H9 (cell line): ENCODE results near the gene ARFGEF3. TPM values are rescaled to one million over a fixed set of nuclear protein-coding genes. Genes with fewer than 3 reads are reported as not detected.

Experiments used
- DNase-seq: peaks from one replicate; pipeline ENCODE4 v3.0.0-alpha.2; 2017
- H2AFZ ChIP-seq: one replicate; pipeline ENCODE4 v1.6.1; 2013; ENCODE audit warnings: mild to moderate bottlenecking, low read length, control low read depth, moderate library complexity
- H2AK5ac ChIP-seq: 2 replicates; pipeline ENCODE4 v1.6.1; 2013; ENCODE audit warnings: low read length, control low read depth, mixed read lengths; ENCODE audit not compliant: insufficient read length
- H2BK120ac ChIP-seq: one replicate; pipeline ENCODE4 v1.6.1; 2013; ENCODE audit warnings: low read depth, mild to moderate bottlenecking, low read length, control low read depth, inconsistent platforms; ENCODE audit not compliant: poor library complexity, severe bottlenecking
- H2BK12ac ChIP-seq: 2 replicates; pipeline ENCODE4 v1.6.1; 2013; ENCODE audit warnings: low read length, control low read depth, mixed read lengths, low read depth; ENCODE audit not compliant: insufficient read length
- H2BK15ac ChIP-seq: 2 replicates; pipeline ENCODE4 v1.6.1; 2013; ENCODE audit warnings: low read depth, low read length, control low read depth
- H2BK20ac ChIP-seq: one replicate; pipeline ENCODE4 v1.6.1; 2013; ENCODE audit warnings: low read depth, mild to moderate bottlenecking, low read length, control low read depth, inconsistent platforms; ENCODE audit not compliant: poor library complexity, severe bottlenecking
- H2BK5ac ChIP-seq: 2 replicates; pipeline ENCODE4 v1.6.1; 2013; ENCODE audit warnings: low read length, control low read depth, mixed read lengths; ENCODE audit not compliant: insufficient read length
- H3K14ac ChIP-seq: 2 replicates; pipeline ENCODE4 v1.6.1; 2013; ENCODE audit warnings: low read length, control low read depth; ENCODE audit not compliant: insufficient read depth
- H3K18ac ChIP-seq: 2 replicates; pipeline ENCODE4 v1.6.1; 2013; ENCODE audit warnings: low read depth, mild to moderate bottlenecking, mixed read lengths, low read length, control low read depth; ENCODE audit not compliant: insufficient read length
- H3K23ac ChIP-seq: 2 replicates; pipeline ENCODE4 v1.6.1; 2013; ENCODE audit warnings: low read length, control low read depth, mixed read lengths, low read depth; ENCODE audit not compliant: insufficient read length
- H3K23me2 ChIP-seq: 2 replicates; pipeline ENCODE4 v1.6.1; 2013; ENCODE audit warnings: low read depth, mild to moderate bottlenecking, mixed read lengths, low read length, control low read depth; ENCODE audit not compliant: insufficient read length, poor library complexity, severe bottlenecking
- H3K27ac ChIP-seq: 2 replicates; pipeline ENCODE4 v1.5.1; 2013; ENCODE audit warnings: low read length, control low read depth, mixed read lengths, low read depth; ENCODE audit not compliant: insufficient read length
- H3K27me3 ChIP-seq: 2 replicates; pipeline ENCODE4 v1.6.1; 2013; ENCODE audit warnings: low read length, control low read depth, inconsistent platforms; ENCODE audit not compliant: insufficient read depth
- H3K4ac ChIP-seq: 2 replicates; pipeline ENCODE4 v1.6.1; 2013; ENCODE audit warnings: low read depth, mild to moderate bottlenecking, control low read depth, inconsistent platforms, low read length, moderate library complexity
- H3K4me1 ChIP-seq: 2 replicates; pipeline ENCODE4 v1.6.1; 2013; ENCODE audit warnings: low read length, control low read depth, inconsistent platforms; ENCODE audit not compliant: insufficient read depth
- H3K4me2 ChIP-seq: 2 replicates; pipeline ENCODE4 v1.6.1; 2013; ENCODE audit warnings: low read length, control low read depth, mixed read lengths; ENCODE audit not compliant: insufficient read length, insufficient read depth
- H3K56ac ChIP-seq: 2 replicates; pipeline ENCODE4 v1.6.1; 2013; ENCODE audit warnings: low read depth, mild to moderate bottlenecking, mixed read lengths, low read length, control low read depth; ENCODE audit not compliant: insufficient read length
- H3K79me1 ChIP-seq: 2 replicates; pipeline ENCODE4 v1.6.1; 2013; ENCODE audit warnings: low read depth, mild to moderate bottlenecking, moderate library complexity, low read length, control low read depth, inconsistent platforms; ENCODE audit not compliant: insufficient read depth, poor library complexity, severe bottlenecking
- H3K79me2 ChIP-seq: 2 replicates; pipeline ENCODE4 v1.6.1; 2013; ENCODE audit warnings: low read length, control low read depth, inconsistent platforms; ENCODE audit not compliant: insufficient read depth
- H3K9ac ChIP-seq: 2 replicates; pipeline ENCODE4 v1.6.1; 2013; ENCODE audit warnings: low read length, control low read depth, mixed read lengths; ENCODE audit not compliant: insufficient read length; ENCODE audit errors: extremely low read depth
- H3K9me3 ChIP-seq: one replicate; pipeline ENCODE4 v1.6.1; 2013; ENCODE audit warnings: low read depth, low read length, inconsistent platforms; ENCODE audit not compliant: control insufficient read depth
- H3T11ph ChIP-seq: one replicate; pipeline ENCODE4 v1.6.1; 2013; ENCODE audit warnings: mild to moderate bottlenecking, low read length, control low read depth, inconsistent platforms
- H4K20me1 ChIP-seq: one replicate; pipeline ENCODE4 v1.6.1; 2013; ENCODE audit not compliant: control insufficient read depth, insufficient read length, insufficient read depth
- H4K5ac ChIP-seq: 2 replicates; pipeline ENCODE4 v1.6.1; 2013; ENCODE audit warnings: low read depth, mild to moderate bottlenecking, mixed read lengths, low read length, control low read depth; ENCODE audit not compliant: insufficient read length
- H4K8ac ChIP-seq: replicated peaks from 2 replicates; pipeline ENCODE4 v1.6.1; 2013; ENCODE audit warnings: low read length, control low read depth, mixed read lengths, low read depth; ENCODE audit not compliant: insufficient read length
- H4K91ac ChIP-seq: 2 replicates; pipeline ENCODE4 v1.6.1; 2013; ENCODE audit warnings: low read depth, mild to moderate bottlenecking, moderate library complexity, mixed read lengths, low read length, control low read depth; ENCODE audit not compliant: insufficient read length
- H3K27ac Mint-ChIP-seq, 3 experiments: 2 replicates in 2 of 3; 3 replicates in 1 of 3; pipeline ENCODE4 v1.8.0; 2020 to 2021; ENCODE audit warnings: mixed read lengths in 3 of 3, mild to moderate bottlenecking in 1 of 3, moderate library complexity in 1 of 3
- H3K27me3 Mint-ChIP-seq: 2 replicates; pipeline ENCODE4 v1.8.0; 2021; ENCODE audit warnings: low read depth, mild to moderate bottlenecking, moderate library complexity, mixed read lengths
- H3K36me3 Mint-ChIP-seq, 3 experiments: 2 replicates in 2 of 3; 3 replicates in 1 of 3; pipeline ENCODE4 v1.8.0; 2020 to 2021; ENCODE audit warnings: low read depth in 3 of 3, mixed read lengths in 3 of 3; ENCODE audit not compliant: insufficient read depth in 1 of 3
- H3K4me1 Mint-ChIP-seq, 2 experiments: 2 replicates each; pipeline ENCODE4 v1.8.0; 2020; ENCODE audit warnings: mixed read lengths in 2 of 2
- H3K4me3 Mint-ChIP-seq, 2 experiments: 2 replicates in 1 of 2; 3 replicates in 1 of 2; pipeline ENCODE4 v1.8.0; 2020 to 2021; ENCODE audit warnings: mild to moderate bottlenecking in 2 of 2, mixed read lengths in 2 of 2, moderate library complexity in 1 of 2
- H3K9me3 Mint-ChIP-seq, 2 experiments: 2 replicates in 1 of 2; 3 replicates in 1 of 2; pipeline ENCODE4 v1.8.0; 2020; ENCODE audit warnings: mild to moderate bottlenecking in 2 of 2, mixed read lengths in 2 of 2, moderate library complexity in 1 of 2
- CTCF ChIP-seq: fragments of 200-600 bp; sonication (generic); conservative IDR thresholded peaks from 3 replicates; pipeline ENCODE4 v1.8.0; 2021; ENCODE audit warnings: antibody characterized with exemption, mild to moderate bottlenecking
- WGBS: extraction: QIAGEN DNeasy Blood & Tissue Kit; methylation state at CpG from one replicate; pipeline ENCODE4 v1.1.7; 2013; ENCODE audit warnings: missing lambda C conversion rate, low lambda C conversion rate, mixed read lengths; ENCODE audit not compliant: insufficient read length; ENCODE audit errors: extremely low coverage; 5-methylcytosine and 5-hydroxymethylcytosine counted together
- total RNA-seq: library from RNA; stranded (reverse); gene quantifications from 2 replicates; pipeline ENCODE4 v1.2.1, GENCODE V29; 2021

ARFGEF3 gene
- total RNA-seq, 1 experiment from 2014 or later = 13.7 TPM

GRCh38 chr6:138321934-138322333 lies 160.2 kb downstream of the ARFGEF3 start:
- Mint-ChIP-seq H3K4me1 (no peaks in the 10 kb centered on the region), H3K4me3 (no peak overlapping the region), H3K36me3 (peaks cover 16 to 44% (median 25%) of the 10 kb centered on the region in 3 experiments), H3K27ac (no peak overlapping the region), H3K9me3 (peaks cover 0 to 9% of the 10 kb centered on the region in 2 experiments; a peak in 3 of 5 replicates), H3K27me3 (no peaks in the 10 kb centered on the region)
- Histone ChIP-seq H2BK20ac (no peak overlapping the region), H3K4me2 (no peak overlapping the region), H3K27ac (no peak overlapping the region), H2AFZ (no peak overlapping the region), H3K9me3 (no peaks in the 10 kb centered on the region), H2BK15ac (no peak overlapping the region), H3K56ac (no peak overlapping the region), H3K79me2 (no peaks in the 10 kb centered on the region), H4K20me1 (no peaks in the 10 kb centered on the region), H3K27me3 (no peaks in the 10 kb centered on the region), H3K14ac (no peak overlapping the region), H3K23me2 (no peaks in the 10 kb centered on the region), H2AK5ac (no peak overlapping the region), H3K4ac (no peak overlapping the region), H3T11ph (no peak overlapping the region), H2BK12ac (no peak overlapping the region), H3K23ac (no peak overlapping the region), H3K18ac (no peak overlapping the region), H3K4me1 (no peaks in the 10 kb centered on the region), H4K5ac (no peak overlapping the region), H3K9ac (no peak overlapping the region), H2BK5ac (no peak overlapping the region), H4K91ac (no peak overlapping the region), H3K79me1 (no peaks in the 10 kb centered on the region), H2BK120ac (no peak overlapping the region), H4K8ac (no peak overlapping the region)
- no peak for TF ChIP-seq CTCF
- no peak for DNase-seq
- WGBS = no CpG with 5 or more reads among the region's 4 CpGs
